SK-N-SH (cell line): ENCODE measurements around the gene SMIM20.

Experiments used
- CTCF ChIP-seq: fragments of 200-600 bp; sonication (generic); IDR thresholded peaks from 2 replicates; pipeline ENCODE4 v1.6.1; 2017; ENCODE audit warnings: antibody characterized with exemption, mild to moderate bottlenecking, moderate library complexity
- FOXJ3 ChIP-seq: sonication (generic); formaldehyde crosslinking; IDR thresholded peaks from 2 replicates; pipeline ENCODE4 v1.5.1; 2020; ENCODE audit warnings: mild to moderate bottlenecking, missing genetic modification reagents
- FOXM1 ChIP-seq: IDR thresholded peaks from 2 replicates; pipeline ENCODE4 v1.4.0; 2012; ENCODE audit warnings: low read depth, mild to moderate bottlenecking
- MXI1 ChIP-seq: IDR thresholded peaks from 2 replicates; pipeline ENCODE4 v1.6.1; 2012; ENCODE audit warnings: mild to moderate bottlenecking, low read depth, low read length, improper control_type of control experiment
- POLR2AphosphoS5 ChIP-seq: IDR thresholded peaks from 2 replicates; pipeline ENCODE4 v1.6.1; 2012; ENCODE audit warnings: low read depth, low read length
- RAD21 ChIP-seq: IDR thresholded peaks from 2 replicates; pipeline ENCODE4 v1.6.1; 2012; ENCODE audit warnings: mild to moderate bottlenecking, low read length
- RFX5 ChIP-seq: IDR thresholded peaks from 2 replicates; pipeline ENCODE4 v1.6.1; 2012; ENCODE audit warnings: mild to moderate bottlenecking, improper control_type of control experiment, low read length
- SMC3 ChIP-seq: IDR thresholded peaks from 2 replicates; pipeline ENCODE4 v1.6.1; 2012; ENCODE audit warnings: low read depth, low read length, improper control_type of control experiment
- TAF1 ChIP-seq: IDR thresholded peaks from 2 replicates; pipeline ENCODE4 v1.6.1; 2012; ENCODE audit warnings: low read depth, mild to moderate bottlenecking, low read length, moderate library complexity, borderline replicate concordance
- TCF12 ChIP-seq: IDR thresholded peaks from 2 replicates; pipeline ENCODE4 v1.4.0; 2012
- TF ChIP-seq, protein P1 (sequence below): IDR thresholded peaks from 2 replicates; pipeline ENCODE4 v1.6.1; 2012; ENCODE audit warnings: mild to moderate bottlenecking, low read depth, low read length, moderate library complexity
- TF ChIP-seq, protein P2 (sequence below): fragments of 150-350 bp; IDR thresholded peaks from 2 replicates; pipeline ENCODE4 v1.6.1; 2017; ENCODE audit warnings: antibody characterized with exemption, low read length, low read depth, borderline replicate concordance
- TF ChIP-seq, protein P3 (sequence below): IDR thresholded peaks from 2 replicates; pipeline ENCODE4 v1.4.0; 2012; ENCODE audit warnings: low read depth
- TF ChIP-seq, protein P4 (sequence below): IDR thresholded peaks from 2 replicates; pipeline ENCODE4 v1.4.0; 2012; ENCODE audit warnings: low read depth, borderline replicate concordance

- TF ChIP-seq, protein P1, sequence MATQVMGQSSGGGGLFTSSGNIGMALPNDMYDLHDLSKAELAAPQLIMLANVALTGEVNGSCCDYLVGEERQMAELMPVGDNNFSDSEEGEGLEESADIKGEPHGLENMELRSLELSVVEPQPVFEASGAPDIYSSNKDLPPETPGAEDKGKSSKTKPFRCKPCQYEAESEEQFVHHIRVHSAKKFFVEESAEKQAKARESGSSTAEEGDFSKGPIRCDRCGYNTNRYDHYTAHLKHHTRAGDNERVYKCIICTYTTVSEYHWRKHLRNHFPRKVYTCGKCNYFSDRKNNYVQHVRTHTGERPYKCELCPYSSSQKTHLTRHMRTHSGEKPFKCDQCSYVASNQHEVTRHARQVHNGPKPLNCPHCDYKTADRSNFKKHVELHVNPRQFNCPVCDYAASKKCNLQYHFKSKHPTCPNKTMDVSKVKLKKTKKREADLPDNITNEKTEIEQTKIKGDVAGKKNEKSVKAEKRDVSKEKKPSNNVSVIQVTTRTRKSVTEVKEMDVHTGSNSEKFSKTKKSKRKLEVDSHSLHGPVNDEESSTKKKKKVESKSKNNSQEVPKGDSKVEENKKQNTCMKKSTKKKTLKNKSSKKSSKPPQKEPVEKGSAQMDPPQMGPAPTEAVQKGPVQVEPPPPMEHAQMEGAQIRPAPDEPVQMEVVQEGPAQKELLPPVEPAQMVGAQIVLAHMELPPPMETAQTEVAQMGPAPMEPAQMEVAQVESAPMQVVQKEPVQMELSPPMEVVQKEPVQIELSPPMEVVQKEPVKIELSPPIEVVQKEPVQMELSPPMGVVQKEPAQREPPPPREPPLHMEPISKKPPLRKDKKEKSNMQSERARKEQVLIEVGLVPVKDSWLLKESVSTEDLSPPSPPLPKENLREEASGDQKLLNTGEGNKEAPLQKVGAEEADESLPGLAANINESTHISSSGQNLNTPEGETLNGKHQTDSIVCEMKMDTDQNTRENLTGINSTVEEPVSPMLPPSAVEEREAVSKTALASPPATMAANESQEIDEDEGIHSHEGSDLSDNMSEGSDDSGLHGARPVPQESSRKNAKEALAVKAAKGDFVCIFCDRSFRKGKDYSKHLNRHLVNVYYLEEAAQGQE = no peak
- TF ChIP-seq TAF1 (no peak), POLR2AphosphoS5 (no peak), MXI1 (no peak), RFX5 (no peak), FOXM1 (no peak), CTCF (no peak), RAD21 (no peak), TCF12 (no peak), SMC3 (no peak), FOXJ3 (CRISPR knock-in tag) (no peak)
- TF ChIP-seq, protein P2, sequence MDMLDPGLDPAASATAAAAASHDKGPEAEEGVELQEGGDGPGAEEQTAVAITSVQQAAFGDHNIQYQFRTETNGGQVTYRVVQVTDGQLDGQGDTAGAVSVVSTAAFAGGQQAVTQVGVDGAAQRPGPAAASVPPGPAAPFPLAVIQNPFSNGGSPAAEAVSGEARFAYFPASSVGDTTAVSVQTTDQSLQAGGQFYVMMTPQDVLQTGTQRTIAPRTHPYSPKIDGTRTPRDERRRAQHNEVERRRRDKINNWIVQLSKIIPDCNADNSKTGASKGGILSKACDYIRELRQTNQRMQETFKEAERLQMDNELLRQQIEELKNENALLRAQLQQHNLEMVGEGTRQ = no peak
- TF ChIP-seq, protein P3, sequence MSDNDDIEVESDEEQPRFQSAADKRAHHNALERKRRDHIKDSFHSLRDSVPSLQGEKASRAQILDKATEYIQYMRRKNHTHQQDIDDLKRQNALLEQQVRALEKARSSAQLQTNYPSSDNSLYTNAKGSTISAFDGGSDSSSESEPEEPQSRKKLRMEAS = no peak
- TF ChIP-seq, protein P4, sequence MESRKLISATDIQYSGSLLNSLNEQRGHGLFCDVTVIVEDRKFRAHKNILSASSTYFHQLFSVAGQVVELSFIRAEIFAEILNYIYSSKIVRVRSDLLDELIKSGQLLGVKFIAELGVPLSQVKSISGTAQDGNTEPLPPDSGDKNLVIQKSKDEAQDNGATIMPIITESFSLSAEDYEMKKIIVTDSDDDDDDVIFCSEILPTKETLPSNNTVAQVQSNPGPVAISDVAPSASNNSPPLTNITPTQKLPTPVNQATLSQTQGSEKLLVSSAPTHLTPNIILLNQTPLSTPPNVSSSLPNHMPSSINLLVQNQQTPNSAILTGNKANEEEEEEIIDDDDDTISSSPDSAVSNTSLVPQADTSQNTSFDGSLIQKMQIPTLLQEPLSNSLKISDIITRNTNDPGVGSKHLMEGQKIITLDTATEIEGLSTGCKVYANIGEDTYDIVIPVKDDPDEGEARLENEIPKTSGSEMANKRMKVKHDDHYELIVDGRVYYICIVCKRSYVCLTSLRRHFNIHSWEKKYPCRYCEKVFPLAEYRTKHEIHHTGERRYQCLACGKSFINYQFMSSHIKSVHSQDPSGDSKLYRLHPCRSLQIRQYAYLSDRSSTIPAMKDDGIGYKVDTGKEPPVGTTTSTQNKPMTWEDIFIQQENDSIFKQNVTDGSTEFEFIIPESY = no peak
Measured at GRCh38 chr4:25954293-25954904, 40.4 kb downstream of the SMIM20 start.
